HG03558 (cell line): ENCODE measurements around the gene ASZ1.

Source experiments
- ATAC-seq: cut with Tn5 transposase; IDR thresholded peaks from one replicate; pipeline ENCODE4 v1.9.1; 2021; ENCODE audit warnings: moderate number of reproducible peaks; ENCODE audit not compliant: unreplicated experiment; ENCODE audit errors: extremely low read depth

ASZ1 gene

GRCh38 chr7:117405519-117405918 is 21.8 kb downstream of the ASZ1 start:
- no peak for ATAC-seq

- ATAC-seq, result no peak
Measured at GRCh38 chr7:117403737-117404136, 23.6 kb downstream of the ASZ1 start.

GRCh38 chr7:117402109-117402508 is 25.2 kb downstream of the ASZ1 start:
- ATAC-seq, result no peak

- no peak for ATAC-seq
Measured at GRCh38 chr7:117401293-117402002, 25.8 kb downstream of the ASZ1 start.

GRCh38 chr7:117399820-117400422 is 27.4 kb downstream of the ASZ1 start:
- ATAC-seq, result no peak

GRCh38 chr7:117395743-117396142 is 31.6 kb downstream of the ASZ1 start:
- ATAC-seq, result no peak

GRCh38 chr7:117393781-117394180 is 33.5 kb downstream of the ASZ1 start:
- ATAC-seq, result no peak

- ATAC-seq, result no peak
Measured at GRCh38 chr7:117389871-117390270, 37.4 kb downstream of the ASZ1 start.

GRCh38 chr7:117386110-117386706 is 41.1 kb downstream of the ASZ1 start:
- ATAC-seq, result no peak

GRCh38 chr7:117385363-117386109 is 41.8 kb downstream of the ASZ1 start:
- no peak for ATAC-seq

GRCh38 chr7:117384688-117385362 is 42.5 kb downstream of the ASZ1 start:
- no peak for ATAC-seq

GRCh38 chr7:117383483-117384189 is 43.7 kb downstream of the ASZ1 start:
- no peak for ATAC-seq

GRCh38 chr7:117383046-117383445 is 44.2 kb downstream of the ASZ1 start:
- no peak for ATAC-seq

- ATAC-seq, result no peak
Measured at GRCh38 chr7:117381362-117381761, 45.9 kb downstream of the ASZ1 start.

- no peak for ATAC-seq
Measured at GRCh38 chr7:117375380-117375779, 51.9 kb downstream of the ASZ1 start.

GRCh38 chr7:117372073-117372472 is 55.2 kb downstream of the ASZ1 start:
- ATAC-seq, result no peak

GRCh38 chr7:117364339-117365080 is 62.8 kb downstream of the ASZ1 start:
- ATAC-seq, result no peak

GRCh38 chr7:117362294-117362888 is 64.9 kb downstream of the ASZ1 start:
- ATAC-seq, result no peak

GRCh38 chr7:117350027-117350426 is 77.3 kb downstream of the ASZ1 start:
- no peak for ATAC-seq
